A549 (cell line): ENCODE measurements around the gene PKHD1. TPM values are rescaled to one million over a fixed set of nuclear protein-coding genes. Genes with fewer than 3 reads are reported as not detected.

ENCODE experiments used
- ATAC-seq, 2 experiments: fragments of 200-7000 bp in 1 of 2; fragments of >200 bp in 1 of 2; cut with Nextera tagmentation in 1 of 2; cut with Tn5 transposase in 1 of 2; 3 replicates each; pipeline versions ENCODE4 v1.8.0 to v1.9.1; 2018 to 2020; ENCODE audit warnings: mild to moderate bottlenecking in 1 of 2, moderate library complexity in 1 of 2
- CTCF ChIA-PET: fragments of 300-600 bp; sonication (Branson Sonifier 250); formaldehyde crosslinking; extraction: SDS; loops from one replicate; lab custom pipeline; 2021; ENCODE audit warnings: antibody characterized with exemption, inconsistent platforms; lab: Yijun Ruan, JAX
- POLR2A ChIA-PET: fragments of 350-600 bp; formaldehyde crosslinking; extraction: SDS; loops from one replicate; lab custom pipeline; 2021; ENCODE audit warnings: antibody characterized with exemption, inconsistent platforms; lab: Yijun Ruan, JAX
- DNase-seq, 2 experiments: peaks; one replicate each; pipeline versions ENCODE4 v3.0.0 to v3.0.0-alpha.2; 2011 to 2016; ENCODE audit warnings: low read depth in 1 of 2, low spot score in 1 of 2
- FAIRE-seq: peaks from 2 replicates; lab custom pipeline; 2011; peaks lifted over from hg19 to GRCh38; lab: Jason Lieb, UNC
- H3K27ac ChIP-seq, 2 experiments: fragments of >200 bp; sonication (Bioruptor Twin); formaldehyde crosslinking; 3 replicates each; pipeline ENCODE4 v1.5.1; 2016 to 2017
- H3K4me1 ChIP-seq: fragments of >200 bp; sonication (Bioruptor Twin); formaldehyde crosslinking; 3 replicates; pipeline ENCODE4 v1.6.1; 2016
- H3K4me2 ChIP-seq: fragments of >200 bp; sonication (Bioruptor Twin); formaldehyde crosslinking; 3 replicates; pipeline ENCODE4 v1.6.1; 2016
- H3K4me3 ChIP-seq: fragments of >200 bp; sonication (Bioruptor Twin); formaldehyde crosslinking; 3 replicates; pipeline ENCODE4 v1.5.1; 2016
- H3K9me3 ChIP-seq: fragments of >200 bp; sonication (Bioruptor Twin); formaldehyde crosslinking; 3 replicates; pipeline ENCODE4 v1.6.1; 2016
- BHLHE40 ChIP-seq: IDR thresholded peaks from 2 replicates; pipeline ENCODE4 v1.6.1; 2012; ENCODE audit warnings: low read depth, low read length, inconsistent platforms
- CBX8 ChIP-seq: fragments of 200-600 bp; sonication (generic); IDR thresholded peaks from 2 replicates; pipeline ENCODE4 v1.6.1; 2016
- CEBPB ChIP-seq, 2 experiments: fragments of >200 bp in 1 of 2; sonication (Bioruptor Twin) in 1 of 2; formaldehyde crosslinking in 1 of 2; IDR thresholded peaks; 2 replicates each; pipeline ENCODE4 v1.6.1; 2012 to 2016
- CHD4 ChIP-seq: fragments of 200-600 bp; sonication (generic); IDR thresholded peaks from 2 replicates; pipeline ENCODE4 v1.6.1; 2016; ENCODE audit warnings: antibody characterized with exemption, mild to moderate bottlenecking, borderline replicate concordance
- EHF ChIP-seq: fragments of 250-450 bp; sonication (Bioruptor Pico); IDR thresholded peaks from 2 replicates; pipeline ENCODE4 v1.5.0; 2020; ENCODE audit warnings: mild to moderate bottlenecking
- EHMT2 ChIP-seq: fragments of 200-600 bp; sonication (generic); IDR thresholded peaks from 2 replicates; pipeline ENCODE4 v1.6.1; 2016; ENCODE audit warnings: antibody characterized with exemption, low read depth, mild to moderate bottlenecking, moderate library complexity
- ESRRA ChIP-seq: fragments of 150-350 bp; IDR thresholded peaks from 2 replicates; pipeline ENCODE4 v1.6.1; 2014; ENCODE audit warnings: mild to moderate bottlenecking, low read length, borderline replicate concordance
- FOSB ChIP-seq: fragments of 250-450 bp; sonication (Bioruptor Pico); IDR thresholded peaks from 2 replicates; pipeline ENCODE4 v1.5.0; 2020; ENCODE audit warnings: mild to moderate bottlenecking, moderate library complexity
- FOSL2 ChIP-seq, 2 experiments: fragments of 450-650 bp in 1 of 2; fragments of >200 bp in 1 of 2; sonication (Bioruptor Twin) in 1 of 2; formaldehyde crosslinking; IDR thresholded peaks; 2 replicates each; pipeline versions ENCODE4 v1.5.0 to v1.6.1; 2016 to 2020; ENCODE audit warnings: mild to moderate bottlenecking in 1 of 2, moderate library complexity in 1 of 2
- GATA3 ChIP-seq: IDR thresholded peaks from 2 replicates; pipeline ENCODE4 v1.6.1; 2012; ENCODE audit warnings: borderline replicate concordance
- HDAC2 ChIP-seq: fragments of 200-600 bp; sonication (generic); IDR thresholded peaks from 2 replicates; pipeline ENCODE4 v1.6.1; 2016
- HEYL ChIP-seq: fragments of 250-450 bp; sonication (Bioruptor Pico); IDR thresholded peaks from 2 replicates; pipeline ENCODE4 v1.8.0; 2021; ENCODE audit warnings: mild to moderate bottlenecking, moderate library complexity
- HOXA7 ChIP-seq: fragments of 250-450 bp; sonication (Bioruptor Pico); IDR thresholded peaks from 2 replicates; pipeline ENCODE4 v1.5.0; 2020; ENCODE audit warnings: mild to moderate bottlenecking, moderate library complexity
- HOXB13 ChIP-seq: fragments of 250-450 bp; sonication (Bioruptor Pico); IDR thresholded peaks from 2 replicates; pipeline ENCODE4 v1.5.0; 2020; ENCODE audit warnings: low read depth, mild to moderate bottlenecking, moderate library complexity
- JUNB ChIP-seq: fragments of >200 bp; sonication (Bioruptor Twin); formaldehyde crosslinking; IDR thresholded peaks from 2 replicates; pipeline ENCODE4 v1.6.1; 2016
- KDM5A ChIP-seq: fragments of 200-600 bp; sonication (generic); IDR thresholded peaks from 2 replicates; pipeline ENCODE4 v1.6.1; 2016; ENCODE audit warnings: antibody characterized with exemption, mild to moderate bottlenecking
- NFE2L2 ChIP-seq: fragments of 150-350 bp; conservative IDR thresholded peaks from 2 replicates; pipeline ENCODE4 v1.6.1; 2014; ENCODE audit warnings: low read length
- PHF8 ChIP-seq: fragments of 200-600 bp; sonication (generic); IDR thresholded peaks from 2 replicates; pipeline ENCODE4 v1.6.1; 2016; ENCODE audit warnings: low read depth, mild to moderate bottlenecking, antibody characterized with exemption, moderate library complexity, borderline replicate concordance
- POLR2A ChIP-seq: IDR thresholded peaks from 2 replicates; pipeline ENCODE4 v1.6.1; 2012; ENCODE audit warnings: mild to moderate bottlenecking, low read length
- POLR2AphosphoS2 ChIP-seq: conservative IDR thresholded peaks from 2 replicates; pipeline ENCODE4 v1.6.1; 2012; ENCODE audit warnings: low read length, improper control_type of control experiment, inconsistent platforms
- RARB ChIP-seq: fragments of 250-450 bp; sonication (Bioruptor Pico); IDR thresholded peaks from 2 replicates; pipeline ENCODE4 v1.8.0; 2021; ENCODE audit warnings: mild to moderate bottlenecking, moderate library complexity
- SMC3 ChIP-seq: fragments of >200 bp; sonication (Bioruptor Twin); formaldehyde crosslinking; IDR thresholded peaks from 3 replicates; pipeline ENCODE4 v1.6.1; 2018; ENCODE audit warnings: inconsistent platforms
- TP53 ChIP-seq: fragments of 250-450 bp; sonication (Bioruptor Pico); IDR thresholded peaks from 2 replicates; pipeline ENCODE4 v1.5.0; 2021; ENCODE audit warnings: mild to moderate bottlenecking, moderate library complexity
- ZC3H11A ChIP-seq: fragments of 450-650 bp; IDR thresholded peaks from 2 replicates; pipeline ENCODE4 v1.6.1; 2014; ENCODE audit warnings: antibody characterized with exemption, mild to moderate bottlenecking
- ZFP36 ChIP-seq: fragments of 450-650 bp; IDR thresholded peaks from 2 replicates; pipeline ENCODE4 v1.6.1; 2014; ENCODE audit warnings: borderline replicate concordance; ENCODE audit not compliant: partially characterized antibody
- ZNF302 ChIP-seq: fragments of 250-450 bp; sonication (Bioruptor Pico); IDR thresholded peaks from 2 replicates; pipeline ENCODE4 v1.9.0; 2021; ENCODE audit warnings: inconsistent platforms, mild to moderate bottlenecking, moderate library complexity
- WGBS: methylation state at CpG from one replicate; pipeline ENCODE4 v1.1.6; 2017; ENCODE audit errors: missing lambda C conversion rate; 5-methylcytosine and 5-hydroxymethylcytosine counted together
- polyA plus RNA-seq, 4 experiments: library from polyadenylated mRNA; depleted of rRNA in 3 of 4; stranded (reverse); fragments of >200 nt; fragmentation: RNase III in 1 of 4; extraction: RNeasy Plus Mini Kit Qiagen cat#74134 plus additional on column Dnase treatment in 1 of 4; gene quantifications; 2 replicates in 3 of 4; 3 replicates in 1 of 4; pipeline ENCODE4 v1.2.3, GENCODE V29; 2011 to 2017
- TF ChIP-seq, protein P1 (sequence below): fragments of 250-450 bp; sonication (Bioruptor Pico); IDR thresholded peaks from 2 replicates; pipeline ENCODE4 v1.5.0; 2021; ENCODE audit warnings: mild to moderate bottlenecking, moderate library complexity, borderline replicate concordance

Gene PKHD1
- polyA plus RNA-seq, 2 of the 4 experiments (the other 2 are of a cell fraction): not detected

DNA sequence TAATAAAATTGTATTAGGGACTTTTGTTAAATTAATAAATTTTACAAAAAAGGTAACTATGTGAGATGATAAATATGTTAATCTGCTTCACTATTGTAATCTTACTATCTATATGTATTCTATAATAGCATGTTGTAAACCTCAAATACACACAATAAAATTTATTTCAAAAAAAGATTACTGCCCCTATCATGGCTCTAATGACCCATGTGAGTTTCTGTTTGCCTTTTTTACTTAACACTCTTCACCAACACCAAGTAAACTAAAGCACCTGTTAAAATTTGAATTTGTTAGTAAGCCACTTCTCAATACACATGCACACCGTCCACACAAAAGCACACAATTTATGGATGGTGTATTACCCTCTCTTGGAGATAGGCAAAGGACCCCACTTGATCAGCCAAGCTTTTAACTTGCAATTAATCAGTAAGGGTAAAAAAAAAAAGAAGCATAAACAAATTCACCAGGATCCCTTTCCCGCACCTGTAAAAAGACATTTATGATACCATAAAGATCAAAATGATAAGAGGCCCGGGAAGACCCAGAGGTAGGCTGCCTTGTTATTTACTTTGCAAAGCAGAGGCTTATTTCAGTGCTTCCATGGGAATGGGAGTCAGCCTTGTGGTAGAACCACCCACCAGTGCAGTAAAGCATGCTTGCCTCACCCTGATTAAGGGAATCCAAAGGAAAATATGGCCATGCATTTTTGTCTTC is 28.6 kb upstream of the PKHD1 start:
- Histone ChIP-seq H3K4me2 (no peak overlapping the region), H3K4me1 (no peaks in the 10 kb centered on the region), H3K27ac (no peak overlapping the region), H3K4me3 (no peak overlapping the region), H3K9me3 (no peaks in the 10 kb centered on the region)
- ChIA-PET CTCF (interaction anchor here (0.8 kb wide), 1 partner anchor 66 kb away, joined by 3 read pairs; no protein-coding TSS in a partner anchor), POLR2A (no interaction called here)
- DNase-seq (no peak), FAIRE-seq (no peak), ATAC-seq (no peak)
- WGBS: 34% methylated on average over 3 of the region's 3 CpGs
- TF ChIP-seq FOSL2 (IDR thresholded peaks at IDR 0.05) (no peak), FOSL2 (CRISPR knock-in tag; IDR thresholded peaks at IDR 0.05) (no peak), HEYL (CRISPR knock-in tag) (no peak)

DNA sequence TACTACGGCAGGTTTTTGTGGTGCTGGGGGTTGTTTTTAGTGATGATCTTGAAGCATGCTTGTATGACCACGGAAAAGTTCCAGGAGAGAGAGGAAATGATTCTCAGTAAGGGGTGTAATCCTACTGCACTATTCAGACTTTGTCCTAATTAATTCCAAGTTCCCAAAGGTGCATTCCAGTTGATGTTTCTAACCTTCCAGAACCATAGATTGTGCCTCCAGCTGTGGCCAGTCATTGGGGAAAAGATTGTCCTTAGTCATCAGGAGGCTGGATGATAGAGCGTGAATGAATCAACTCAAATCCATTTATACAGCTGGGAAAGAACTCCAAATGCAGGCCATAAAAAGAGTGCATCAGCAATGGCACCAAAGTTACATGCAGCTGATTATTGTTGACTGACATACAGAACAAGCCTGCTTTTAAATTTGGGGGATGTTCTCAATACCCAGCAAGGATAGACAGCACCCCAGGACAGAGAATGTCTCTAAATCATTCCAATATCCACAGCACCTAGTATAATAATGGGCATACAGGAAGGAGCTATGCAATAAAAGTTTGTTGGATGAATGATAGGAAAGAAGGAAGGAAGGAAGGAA is 27.8 kb upstream of the PKHD1 start:
- DNase-seq (no peak), ATAC-seq (no peak), FAIRE-seq (no peak)
- no peaks in the 10 kb centered on the region for H3K9me3 ChIP-seq
- no peak overlapping the region for H3K4me2 ChIP-seq
- H3K4me3 ChIP-seq: no peak overlapping the region
- 32% methylated on average over 3 of the region's 3 CpGs for WGBS
- no peak for TF ChIP-seq CEBPB (IDR thresholded peaks at IDR 0.05)
- no peak for TF ChIP-seq POLR2A
- TF ChIP-seq SMC3: no peak
- TF ChIP-seq NFE2L2: no peak
- no peak for TF ChIP-seq EHMT2
- TF ChIP-seq TP53 (CRISPR knock-in tag): no peak
- no peak for TF ChIP-seq POLR2AphosphoS2
- no peak for TF ChIP-seq FOSB (CRISPR knock-in tag)
- TF ChIP-seq ZNF302 (CRISPR knock-in tag): no peak
- TF ChIP-seq, protein P1, sequence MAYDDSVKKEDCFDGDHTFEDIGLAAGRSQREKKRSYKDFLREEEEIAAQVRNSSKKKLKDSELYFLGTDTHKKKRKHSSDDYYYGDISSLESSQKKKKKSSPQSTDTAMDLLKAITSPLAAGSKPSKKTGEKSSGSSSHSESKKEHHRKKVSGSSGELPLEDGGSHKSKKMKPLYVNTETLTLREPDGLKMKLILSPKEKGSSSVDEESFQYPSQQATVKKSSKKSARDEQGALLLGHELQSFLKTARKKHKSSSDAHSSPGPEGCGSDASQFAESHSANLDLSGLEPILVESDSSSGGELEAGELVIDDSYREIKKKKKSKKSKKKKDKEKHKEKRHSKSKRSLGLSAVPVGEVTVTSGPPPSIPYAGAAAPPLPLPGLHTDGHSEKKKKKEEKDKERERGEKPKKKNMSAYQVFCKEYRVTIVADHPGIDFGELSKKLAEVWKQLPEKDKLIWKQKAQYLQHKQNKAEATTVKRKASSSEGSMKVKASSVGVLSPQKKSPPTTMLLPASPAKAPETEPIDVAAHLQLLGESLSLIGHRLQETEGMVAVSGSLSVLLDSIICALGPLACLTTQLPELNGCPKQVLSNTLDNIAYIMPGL (CRISPR knock-in tag): no peak
- TF ChIP-seq PHF8: no peak
- TF ChIP-seq GATA3: no peak
- TF ChIP-seq, all 56 proteins: peak for 0
- Histone ChIP-seq H3K4me1 (no peaks in the 10 kb centered on the region), H3K27ac (no peak overlapping the region)
- CTCF ChIA-PET: interaction anchor here (0.7 to 0.8 kb wide), 2 partner anchors 66 to 609 kb away, joined by 3 read pairs; no protein-coding TSS in a partner anchor
- POLR2A ChIA-PET: no interaction called here

- 12% methylated on average over 2 of the region's 2 CpGs for WGBS
- ChIA-PET CTCF (no interaction called here), POLR2A (no interaction called here)
- no peak for DNase-seq
- Histone ChIP-seq H3K4me3 (no peak overlapping the region), H3K27ac (no peak overlapping the region), H3K9me3 (no peaks in the 10 kb centered on the region)
- ATAC-seq: no peak
- FAIRE-seq: no peak
- TF ChIP-seq CEBPB (IDR thresholded peaks at IDR 0.05) (no peak), ZFP36 (no peak), ZC3H11A (no peak), CBX8 (no peak), JUNB (no peak)
- TF ChIP-seq, all 56 proteins: peak for 0
- no peaks in the 10 kb centered on the region for H3K4me1 ChIP-seq
- no peak overlapping the region for H3K4me2 ChIP-seq
These were observed 21.8 kb upstream of the PKHD1 start for GRCh38 chr6:52109171-52109571.

DNA sequence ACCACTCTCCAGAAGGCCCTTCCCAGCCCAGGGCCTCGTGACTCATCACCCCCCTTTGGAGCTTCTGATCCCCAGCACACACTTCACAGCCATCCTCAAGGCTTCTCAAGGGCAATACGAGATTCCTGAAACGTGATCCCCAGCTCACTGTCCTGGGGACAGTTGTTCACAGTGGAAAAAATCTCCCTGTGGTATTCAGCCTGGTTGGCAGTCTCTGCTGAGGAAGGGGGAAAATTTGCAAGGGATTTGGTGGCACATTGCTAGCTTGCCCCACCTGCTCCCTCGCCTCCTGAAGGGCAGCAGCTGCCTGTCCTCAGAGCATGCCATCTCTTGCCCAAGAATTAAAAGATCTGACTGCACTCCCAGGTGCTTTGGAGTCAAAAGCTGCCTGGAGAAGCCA is 20.7 kb upstream of the PKHD1 start:
- no peaks in the 10 kb centered on the region for H3K9me3 ChIP-seq
- no peaks in the 10 kb centered on the region for H3K4me1 ChIP-seq
- 7% methylated on average over 3 of the region's 4 CpGs for WGBS
- no peak overlapping the region for H3K27ac ChIP-seq
- POLR2A ChIA-PET: no interaction called here
- no peak overlapping the region for H3K4me2 ChIP-seq
- FAIRE-seq (no peak), ATAC-seq (no peak)
- CTCF ChIA-PET: no interaction called here
- no peak overlapping the region for H3K4me3 ChIP-seq
- no peak for TF ChIP-seq EHMT2
- TF ChIP-seq KDM5A: no peak
- TF ChIP-seq, protein P1 (CRISPR knock-in tag): no peak
- no peak for TF ChIP-seq SMC3
- no peak for TF ChIP-seq NFE2L2
- TF ChIP-seq ESRRA: no peak
- no peak for TF ChIP-seq HDAC2
- TF ChIP-seq BHLHE40: no peak
- TF ChIP-seq EHF (CRISPR knock-in tag): no peak
- TF ChIP-seq HOXA7 (CRISPR knock-in tag): no peak
- TF ChIP-seq CHD4: no peak
- TF ChIP-seq FOSL2 (IDR thresholded peaks at IDR 0.05): no peak
- no peak for TF ChIP-seq FOSL2 (CRISPR knock-in tag; IDR thresholded peaks at IDR 0.05)
- TF ChIP-seq HEYL (CRISPR knock-in tag): no peak
- TF ChIP-seq RARB (CRISPR knock-in tag): no peak
- no peak for TF ChIP-seq HOXB13
- TF ChIP-seq, all 56 proteins: peak for 0
- DNase-seq: no peak
